ENCODE measurements around the gene RAB9A.

RAB9A gene

DNA sequence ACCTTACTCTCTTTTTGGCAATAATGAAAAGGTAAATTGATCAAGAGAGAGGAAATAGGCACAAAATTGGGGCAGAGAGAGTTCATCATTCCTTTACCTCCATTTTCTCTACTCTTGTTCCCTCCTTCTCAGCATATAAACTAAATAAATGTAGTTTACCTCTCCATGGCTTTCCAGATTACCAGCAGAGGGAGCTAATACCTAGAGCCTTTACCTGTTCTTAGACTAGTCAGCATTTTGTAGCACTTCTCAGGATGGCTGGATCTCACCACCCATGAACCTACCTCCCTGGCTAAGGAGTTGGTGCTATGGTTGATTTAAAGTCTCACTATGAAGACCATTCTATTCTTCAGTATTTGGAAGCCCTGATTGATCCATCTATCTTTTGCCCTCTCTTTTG is 61.3 kb downstream of the RAB9A start:
- DNase-seq (ENCODE audit: low read depth) = no peak

DNA sequence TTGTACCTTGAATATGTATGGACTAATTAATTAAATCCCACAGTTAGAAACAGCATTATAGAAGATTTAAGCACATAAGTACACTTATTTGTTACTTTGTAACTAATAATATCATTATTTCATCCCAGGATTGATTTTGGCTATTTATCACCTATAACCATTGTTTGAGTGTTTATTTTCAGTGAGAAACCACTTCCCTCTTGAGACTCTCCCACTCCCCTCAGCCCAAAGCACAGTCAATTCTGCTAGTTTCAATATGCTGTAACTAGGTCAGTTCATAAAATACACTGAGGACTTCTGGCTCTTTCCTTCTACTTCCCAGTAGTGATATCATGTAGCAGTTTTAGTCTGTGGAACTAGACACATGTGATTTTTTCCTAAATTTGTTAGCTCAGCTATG is 61.9 kb downstream of the RAB9A start:
- DNase-seq (ENCODE audit: low read depth) = no peak

DNA sequence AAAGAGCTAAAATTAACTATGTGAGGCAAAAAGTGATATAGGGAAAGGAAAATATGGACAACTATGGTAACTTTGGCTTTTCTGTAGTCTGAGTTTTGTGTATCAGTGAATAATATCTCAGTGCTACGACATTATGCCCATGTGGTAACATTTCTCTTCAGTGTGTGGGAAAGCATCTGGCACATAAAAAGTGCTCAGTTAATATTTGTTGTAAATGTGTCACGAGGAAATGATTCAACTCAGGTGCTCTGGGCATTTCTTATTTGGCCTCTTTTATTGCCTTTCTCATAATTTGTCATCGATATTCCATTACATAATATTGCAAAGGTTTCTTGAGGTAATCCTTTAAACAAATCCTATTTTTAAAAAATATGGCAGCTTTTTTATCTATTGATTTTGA is 63.2 kb downstream of the RAB9A start:
- DNase-seq (ENCODE audit: low read depth) = no peak

DNA sequence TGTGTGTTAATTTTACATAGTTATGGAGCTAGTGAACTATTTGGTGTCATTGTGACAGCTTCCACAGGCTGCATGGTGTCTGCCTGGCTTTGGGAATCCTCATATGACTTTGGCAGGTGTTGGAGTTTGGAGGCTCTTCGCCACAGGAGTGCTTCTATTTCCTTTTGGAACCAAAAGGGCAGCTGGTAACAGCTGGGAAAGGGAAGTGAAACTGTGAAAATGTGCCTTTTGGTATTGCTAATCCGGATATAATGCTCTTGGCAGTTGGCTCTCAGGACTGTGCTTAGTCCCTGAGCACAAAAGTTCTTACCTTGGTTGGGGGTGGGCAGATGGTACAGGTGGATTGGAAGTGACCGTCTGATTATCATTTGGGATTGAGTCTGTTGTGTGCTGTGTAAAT is 63.7 kb downstream of the RAB9A start:
- no peak for DNase-seq (ENCODE audit: low read depth)

DNA sequence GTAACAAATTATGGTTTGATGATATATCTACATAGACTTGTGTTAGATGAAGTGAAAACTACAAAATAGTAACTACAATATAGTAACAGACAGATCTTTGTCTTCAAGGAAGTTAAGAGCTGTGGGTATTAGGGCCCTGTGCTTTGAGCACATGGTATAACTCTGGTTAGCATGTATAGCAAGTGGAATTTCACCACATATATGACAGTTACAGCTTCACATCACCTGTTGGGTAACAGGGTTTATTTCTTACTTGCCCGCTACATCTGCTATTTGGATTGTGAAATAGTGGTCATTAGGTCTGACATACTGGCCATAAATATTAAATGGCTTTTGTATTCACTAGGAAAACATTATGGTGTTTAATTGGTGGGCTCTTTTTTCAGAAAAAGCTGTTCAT is 65.8 kb downstream of the RAB9A start:
- DNase-seq (ENCODE audit: low read depth) = no peak

DNA sequence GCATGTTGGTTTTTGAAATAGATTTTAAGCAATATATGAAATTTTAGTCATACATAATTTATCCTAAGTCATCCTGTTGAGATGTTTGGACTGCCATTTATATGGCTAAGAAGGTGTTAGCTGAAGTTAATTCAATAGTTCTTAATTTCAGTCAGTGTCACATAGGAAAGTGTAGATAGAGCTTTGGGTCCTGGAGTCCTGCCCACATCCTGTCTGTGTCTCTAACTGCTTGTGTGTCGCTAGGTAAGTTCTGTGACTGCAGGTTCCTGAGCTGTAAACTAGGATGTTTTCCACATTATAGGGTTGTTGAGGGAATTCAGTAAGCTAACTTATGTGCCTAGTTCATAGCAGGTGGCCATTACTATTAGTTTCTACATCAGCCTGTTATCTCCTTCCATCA is 66.3 kb downstream of the RAB9A start:
- no peak for DNase-seq (ENCODE audit: low read depth)

DNA sequence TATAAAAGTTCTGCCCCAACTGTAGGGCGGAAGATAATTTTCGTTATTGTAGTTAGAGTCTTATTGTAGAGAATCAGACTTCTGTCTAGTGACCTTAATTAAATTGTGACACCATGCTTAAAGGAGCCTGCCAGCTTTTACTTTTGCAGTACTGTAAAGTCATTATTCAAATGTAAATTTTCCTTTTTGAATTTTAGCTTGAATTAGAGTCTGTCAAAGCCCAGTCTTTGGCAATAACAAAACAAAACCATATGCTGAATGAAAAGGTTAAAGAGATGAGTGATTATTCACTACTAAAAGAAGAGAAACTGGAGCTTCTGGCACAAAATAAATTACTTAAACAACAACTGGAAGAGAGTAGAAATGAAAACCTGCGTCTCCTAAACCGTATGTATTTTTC is 67.5 kb downstream of the RAB9A start:
- no peak for DNase-seq (ENCODE audit: low read depth)

DNA sequence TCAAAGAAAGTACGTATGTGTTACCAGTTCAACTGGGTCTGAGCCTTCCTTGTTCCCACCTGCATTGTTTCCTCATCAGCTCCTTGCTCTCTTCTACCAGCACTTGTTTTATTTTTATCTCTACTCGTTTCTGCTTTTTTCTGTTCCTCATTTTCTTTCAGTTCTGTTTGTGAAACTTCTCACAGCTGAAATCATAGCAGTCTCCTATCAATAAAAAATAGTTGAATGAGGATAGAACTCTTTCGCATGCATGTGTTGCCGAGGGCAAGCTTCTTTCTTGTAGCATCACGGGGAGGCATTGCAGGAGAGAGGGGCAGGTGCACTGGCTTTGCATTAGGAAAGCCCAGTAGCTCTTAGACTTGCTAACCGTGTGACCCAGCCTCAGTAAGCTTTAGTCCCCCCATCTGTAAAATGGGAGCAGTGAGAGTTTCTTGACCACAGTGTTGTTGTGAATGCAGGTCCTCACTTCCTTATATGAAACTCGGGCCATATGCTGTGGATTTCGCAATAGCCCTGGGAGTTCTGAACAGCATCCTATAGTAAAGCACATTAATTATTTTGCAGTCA is 70.3 kb downstream of the RAB9A start:
- DNase-seq (ENCODE audit: low read depth) = no peak
